Transverse colon (tissue), 4 donors: Measurements from ENCODE around the gene TRIM67. TPM values are rescaled to one million over a fixed set of nuclear protein-coding genes. Genes with fewer than 3 reads are reported as not detected.

ENCODE experiments used
- DNase-seq: peaks from one replicate; pipeline ENCODE4 v3.0.0-alpha.2; 2019
- H3K27ac ChIP-seq, 4 donors: fragments of 200-600 bp; sonication (generic); 2 replicates each; pipeline ENCODE4 v1.5.1; 2016 to 2018; ENCODE audit warnings: inconsistent platforms in 4 of 4
- H3K27me3 ChIP-seq: fragments of 200-600 bp; sonication (generic); 2 replicates; pipeline ENCODE4 v1.5.1; 2017; ENCODE audit warnings: inconsistent platforms
- H3K36me3 ChIP-seq, 4 donors: fragments of 200-600 bp; sonication (generic); 2 replicates each; pipeline ENCODE4 v1.5.1; 2017 to 2019; ENCODE audit warnings: inconsistent platforms in 4 of 4
- H3K4me1 ChIP-seq, 4 donors: fragments of 200-600 bp; sonication (generic); 2 replicates each; pipeline ENCODE4 v1.5.1; 2017 to 2020; ENCODE audit warnings: inconsistent platforms in 4 of 4
- H3K4me3 ChIP-seq, 4 donors: fragments of 200-600 bp; sonication (generic); 1 replicate in 1 of 4; 2 replicates in 3 of 4; pipeline versions ENCODE4 v1.5.1 to v1.6.1; 2017 to 2019; ENCODE audit warnings: inconsistent platforms in 4 of 4
- H3K9me3 ChIP-seq, 2 donors: fragments of 200-600 bp; sonication (generic); 2 replicates each; pipeline ENCODE4 v1.5.1; 2017 to 2019; ENCODE audit warnings: inconsistent platforms in 2 of 2
- EP300 ChIP-seq: sonication (generic); formaldehyde crosslinking; IDR thresholded peaks from one replicate; pipeline ENCODE4 v1.6.1; 2017; ENCODE audit warnings: antibody characterized with exemption, low read depth
- POLR2A ChIP-seq: fragments of 450-650 bp; IDR thresholded peaks from one replicate; pipeline ENCODE4 v1.6.1; 2016; ENCODE audit warnings: antibody characterized with exemption, mild to moderate bottlenecking, moderate library complexity
- POLR2AphosphoS5 ChIP-seq, 3 donors: sonication (generic); formaldehyde crosslinking; IDR thresholded peaks; one replicate each; pipeline ENCODE4 v1.6.1; 2016; ENCODE audit warnings: antibody characterized with exemption in 3 of 3
- WGBS, 2 donors: methylation state at CpG; one replicate each; pipeline ENCODE4 v1.1.5; 2018; ENCODE audit warnings: low coverage in 1 of 2; 5-methylcytosine and 5-hydroxymethylcytosine counted together
- in situ Hi-C, 4 donors: fragments of 200-750 bp; cut with MboI; loops; one replicate each; pipeline versions ENCODE4 v1.15.0 to v1.15.1; 2017; ENCODE audit warnings: low sequenced_read_pairs in 3 of 4, low pct_ligation_motif_present in 1 of 4, low pct_unique_long_range_greater_than_20kb in 1 of 4
- intact Hi-C: fragments of 100-400 bp; cut with DNase I; formaldehyde crosslinking; loops from one replicate; pipeline ENCODE4 v1.15.1; 2023; ENCODE audit warnings: low total_unique reads
- total RNA-seq, 4 donors: library from RNA; depleted of rRNA; stranded (reverse); fragments of >200 nt; gene quantifications; one replicate each; pipeline ENCODE4 v1.1.0, GENCODE V29; 2016
- TF ChIP-seq, protein P1 (sequence below), 5 experiments: fragments of 200-600 bp in 3 of 5; fragments of 450-650 bp in 2 of 5; sonication (generic) in 3 of 5; IDR thresholded peaks; 1 replicate in 2 of 5; 2 replicates in 3 of 5; pipeline ENCODE4 v1.5.1; 2016 to 2017; ENCODE audit warnings: antibody characterized with exemption in 5 of 5, inconsistent platforms in 3 of 5, mild to moderate bottlenecking in 2 of 5, moderate library complexity in 1 of 5

TRIM67 gene
- total RNA-seq, 4 donors from 2014 or later: under 0.01 to 0.16 TPM; not detected in 2

DNA sequence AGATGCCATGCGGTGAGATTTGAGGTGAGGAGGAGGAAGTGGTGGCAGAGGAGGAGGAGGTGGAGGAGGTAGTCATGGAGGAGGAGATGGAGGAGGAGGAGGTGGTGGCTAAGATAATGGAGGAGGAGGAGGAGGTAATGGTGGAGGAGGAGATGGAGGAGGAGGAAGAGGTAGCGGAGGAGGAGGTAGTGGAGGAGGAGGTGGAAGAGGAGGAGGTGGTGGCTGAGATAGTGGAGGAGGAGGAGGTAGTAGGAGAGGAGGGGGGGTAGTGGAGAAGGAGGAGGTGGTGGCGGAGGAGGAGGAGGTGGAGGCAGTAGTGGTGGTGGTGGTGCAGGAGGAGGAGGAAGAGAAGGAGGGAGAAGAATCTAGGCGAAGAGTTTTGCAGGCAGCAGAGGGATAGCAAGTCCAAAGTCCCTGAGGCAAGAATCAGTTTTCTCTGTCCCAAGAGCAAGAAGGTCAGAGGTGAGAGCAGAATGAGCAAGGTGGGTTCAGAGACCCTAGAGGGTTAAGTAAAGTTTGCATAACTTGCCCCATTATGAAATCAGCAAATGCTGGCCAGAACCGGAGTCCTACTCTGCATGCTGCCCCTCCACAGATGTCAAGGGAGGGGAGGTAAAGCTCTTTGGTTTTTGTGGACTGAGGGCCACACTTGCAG is 40.2 kb downstream of the TRIM67 start:
- intact Hi-C loops: loop anchor here (10.0 kb wide), 1 partner anchor 407 kb away; no protein-coding TSS in a partner anchor
- no peak for TF ChIP-seq EP300
- TF ChIP-seq, protein P1, sequence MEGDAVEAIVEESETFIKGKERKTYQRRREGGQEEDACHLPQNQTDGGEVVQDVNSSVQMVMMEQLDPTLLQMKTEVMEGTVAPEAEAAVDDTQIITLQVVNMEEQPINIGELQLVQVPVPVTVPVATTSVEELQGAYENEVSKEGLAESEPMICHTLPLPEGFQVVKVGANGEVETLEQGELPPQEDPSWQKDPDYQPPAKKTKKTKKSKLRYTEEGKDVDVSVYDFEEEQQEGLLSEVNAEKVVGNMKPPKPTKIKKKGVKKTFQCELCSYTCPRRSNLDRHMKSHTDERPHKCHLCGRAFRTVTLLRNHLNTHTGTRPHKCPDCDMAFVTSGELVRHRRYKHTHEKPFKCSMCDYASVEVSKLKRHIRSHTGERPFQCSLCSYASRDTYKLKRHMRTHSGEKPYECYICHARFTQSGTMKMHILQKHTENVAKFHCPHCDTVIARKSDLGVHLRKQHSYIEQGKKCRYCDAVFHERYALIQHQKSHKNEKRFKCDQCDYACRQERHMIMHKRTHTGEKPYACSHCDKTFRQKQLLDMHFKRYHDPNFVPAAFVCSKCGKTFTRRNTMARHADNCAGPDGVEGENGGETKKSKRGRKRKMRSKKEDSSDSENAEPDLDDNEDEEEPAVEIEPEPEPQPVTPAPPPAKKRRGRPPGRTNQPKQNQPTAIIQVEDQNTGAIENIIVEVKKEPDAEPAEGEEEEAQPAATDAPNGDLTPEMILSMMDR (IDR thresholded peaks at IDR 0.05): no peak
- no peak for TF ChIP-seq POLR2A
- no peak for TF ChIP-seq POLR2AphosphoS5 (IDR thresholded peaks at IDR 0.05)
- no peak for DNase-seq

DNA sequence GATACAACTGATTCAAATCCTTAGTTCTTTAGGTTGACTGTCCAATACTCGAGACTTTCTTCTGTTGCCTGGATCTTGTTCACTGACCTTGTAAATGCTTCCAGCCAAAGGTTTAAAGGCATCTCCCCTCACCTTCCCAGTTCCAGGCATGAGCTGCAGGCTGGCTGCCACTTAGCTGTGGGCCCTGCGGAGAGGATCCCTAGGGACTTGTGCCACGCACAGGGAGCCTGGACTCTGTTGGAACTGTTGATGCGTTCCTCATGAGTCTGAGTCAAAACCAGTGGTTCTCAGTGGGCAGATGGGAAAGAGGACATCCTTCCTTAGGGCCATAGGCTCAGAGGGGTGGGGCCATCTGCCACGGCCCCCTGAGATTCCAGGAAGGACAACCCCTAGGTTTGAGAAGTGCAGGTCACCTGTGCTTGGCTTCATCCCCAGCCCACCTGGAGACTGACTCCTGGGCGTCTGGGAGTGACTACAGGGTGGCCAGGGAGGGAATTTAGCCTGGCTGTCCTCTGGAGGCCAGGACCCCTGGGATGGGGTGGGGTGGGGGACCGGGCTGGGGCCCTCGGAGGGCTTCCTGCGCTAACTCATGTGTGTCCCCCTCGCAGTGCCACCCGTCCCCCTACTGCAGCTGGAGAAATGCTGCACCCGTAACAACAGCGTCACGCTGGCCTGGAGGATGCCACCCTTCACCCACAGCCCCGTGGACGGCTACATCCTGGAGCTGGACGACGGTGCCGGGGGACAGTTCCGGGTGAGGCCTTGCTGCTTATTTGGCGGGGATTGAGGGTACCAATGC is 41.6 kb downstream of the TRIM67 start:
- Histone ChIP-seq H3K9me3 (no peaks in the 10 kb centered on the region), H3K27me3 (peaks cover 12% of the 10 kb centered on the region), H3K36me3 (no peaks in the 10 kb centered on the region), H3K4me3 (no peak overlapping the region), H3K27ac (no peak overlapping the region), H3K4me1 (no peaks in the 10 kb centered on the region)
- in situ Hi-C loops (loop anchor here (25.0 kb wide), 2 partner anchors 291 to 416 kb away; no protein-coding TSS in a partner anchor), intact Hi-C loops (loop anchor here (10.0 kb wide), 1 partner anchor 409 kb away; no protein-coding TSS in a partner anchor)
- TF ChIP-seq EP300: no peak
- TF ChIP-seq, protein P1 (IDR thresholded peaks at IDR 0.05): no peak
- no peak for TF ChIP-seq POLR2AphosphoS5 (IDR thresholded peaks at IDR 0.05)
- no peak for TF ChIP-seq POLR2A
- WGBS, 2 donors: 75 to 80% methylated on average over 1 to 11 of the region's 21 CpGs
- DNase-seq: no peak

More for the DNA sequence above, 40.2 kb downstream of the TRIM67 start:
- H3K9me3 ChIP-seq: no peaks in the 10 kb centered on the region
- no peak overlapping the region for H3K4me3 ChIP-seq
- peaks cover 12% of the 10 kb centered on the region for H3K27me3 ChIP-seq
- H3K36me3 ChIP-seq: no peaks in the 10 kb centered on the region
- no peak overlapping the region for H3K27ac ChIP-seq
- H3K4me1 ChIP-seq: no peaks in the 10 kb centered on the region
- in situ Hi-C loops: loop anchor here (25.0 kb wide), 2 partner anchors 290 to 415 kb away; no protein-coding TSS in a partner anchor
- 36 to 61% methylated on average over 4 to 5 of the region's 5 CpGs for WGBS, 2 donors

DNA sequence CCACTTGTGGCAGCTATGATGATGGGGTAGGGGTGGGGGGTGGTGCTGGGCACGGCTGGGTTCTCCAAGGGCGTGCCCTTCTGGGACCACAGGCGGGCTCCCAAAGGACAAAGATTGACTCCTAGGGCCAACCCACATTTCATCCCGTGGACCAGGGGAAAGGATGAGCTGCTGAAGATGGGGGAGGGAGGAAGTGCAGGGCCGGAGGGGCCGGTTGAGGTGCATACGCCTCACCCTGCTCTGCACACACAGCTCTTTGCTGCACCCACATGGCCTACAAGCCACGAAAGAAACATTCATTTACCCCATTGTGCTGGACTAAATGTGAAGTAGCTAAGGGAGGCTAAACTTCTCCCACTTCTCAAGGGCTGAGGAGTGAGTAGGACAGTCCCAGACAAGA is 45.0 kb downstream of the TRIM67 start:
- no peak for DNase-seq
- in situ Hi-C loops: loop anchor here (25.0 kb wide), 2 partner anchors 295 to 420 kb away; no protein-coding TSS in a partner anchor
- peaks cover 12% of the 10 kb centered on the region for H3K27me3 ChIP-seq
- no peaks in the 10 kb centered on the region for H3K36me3 ChIP-seq
- H3K27ac ChIP-seq: no peak overlapping the region
- TF ChIP-seq, protein P1 (IDR thresholded peaks at IDR 0.05): no peak
- TF ChIP-seq EP300 (no peak), POLR2AphosphoS5 (IDR thresholded peaks at IDR 0.05) (no peak), POLR2A (no peak)
- no peaks in the 10 kb centered on the region for H3K9me3 ChIP-seq
- WGBS, 2 donors: 75% methylated on average over 8 of the region's 8 CpGs; no CpG with 5 or more reads in 1 of the 2 donors
- no peak overlapping the region for H3K4me3 ChIP-seq
- intact Hi-C loops: loop anchor here (10.0 kb wide), 1 partner anchor 412 kb away; no protein-coding TSS in a partner anchor
- peaks cover 0 to 4% (median 2%) of the 10 kb centered on the region in 4 donors for H3K4me1 ChIP-seq

DNA sequence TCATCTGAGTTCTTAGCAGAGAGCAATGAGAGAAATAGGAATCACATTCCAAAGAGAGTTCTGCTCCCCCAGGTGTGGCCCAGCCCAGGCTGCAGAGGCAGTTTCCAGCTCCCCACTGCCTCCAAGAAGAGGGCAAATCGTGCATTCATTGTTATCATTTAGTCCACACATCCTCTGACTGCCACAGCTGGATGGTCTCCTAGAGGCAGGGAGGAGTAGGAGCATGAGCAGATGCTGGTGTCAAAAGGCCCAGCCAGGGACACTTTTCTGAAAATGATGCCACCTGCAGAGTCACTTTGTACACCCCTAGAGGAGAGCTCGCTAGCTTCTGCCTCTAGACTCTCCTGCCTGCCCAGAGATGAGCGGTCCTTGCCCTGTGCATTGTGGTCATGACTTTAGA is 45.6 kb downstream of the TRIM67 start:
- Histone ChIP-seq H3K4me1 (peaks cover 0 to 6% (median 5%) of the 10 kb centered on the region in 4 donors), H3K27ac (no peak overlapping the region), H3K36me3 (no peaks in the 10 kb centered on the region), H3K27me3 (peaks cover 12% of the 10 kb centered on the region), H3K9me3 (no peaks in the 10 kb centered on the region), H3K4me3 (no peak overlapping the region)
- DNase-seq: no peak
- in situ Hi-C loops (loop anchor here (25.0 kb wide), 2 partner anchors 295 to 420 kb away; no protein-coding TSS in a partner anchor), intact Hi-C loops (loop anchor here (10.0 kb wide), 1 partner anchor 413 kb away; no protein-coding TSS in a partner anchor)
- TF ChIP-seq, protein P1 (IDR thresholded peaks at IDR 0.05): no peak
- no peak for TF ChIP-seq EP300
- TF ChIP-seq POLR2AphosphoS5 (IDR thresholded peaks at IDR 0.05): no peak
- TF ChIP-seq POLR2A: no peak
- WGBS, 2 donors: 68 to 80% methylated on average over 2 to 3 of the region's 3 CpGs
